HG02798 (cell line): ENCODE results near the gene CLEC4D.
"Not testable (repeated sequence)": the region's sequence is repeated elsewhere in the genome, so short reads cannot be mapped to it uniquely, and the experiment has no call there.

ENCODE experiments used
- ATAC-seq: cut with Tn5 transposase; IDR thresholded peaks from one replicate; pipeline ENCODE4 v1.9.1; 2021; ENCODE audit warnings: mild to moderate bottlenecking; ENCODE audit not compliant: unreplicated experiment, poor library complexity

Gene CLEC4D

GRCh38 chr12:8527250-8528130, 14.2 kb downstream of the CLEC4D start:
- no peak for ATAC-seq

GRCh38 chr12:8532045-8532444, 18.7 kb downstream of the CLEC4D start:
- no peak for ATAC-seq

- not testable (repeated sequence) for ATAC-seq
Measured at GRCh38 chr12:8537820-8538219, 24.5 kb downstream of the CLEC4D start.

GRCh38 chr12:8540831-8541230, 27.5 kb downstream of the CLEC4D start, which contains the start of gene CLEC4E:
Gene CLEC4E, minus strand, starts transcription at chr12:8540905. Its CDS starts 108 bp downstream, at chr12:8540797.
- not testable (repeated sequence) for ATAC-seq

- no peak for ATAC-seq
Measured at GRCh38 chr12:8541562-8541961, 28.3 kb downstream of the CLEC4D start.

GRCh38 chr12:8544295-8544694, 31.0 kb downstream of the CLEC4D start:
- ATAC-seq = peak; percentile 71

GRCh38 chr12:8546591-8546990, 33.3 kb downstream of the CLEC4D start:
- ATAC-seq = no peak

GRCh38 chr12:8547645-8548044, 34.3 kb downstream of the CLEC4D start:
- ATAC-seq = no peak

GRCh38 chr12:8548192-8548591, 34.9 kb downstream of the CLEC4D start:
- ATAC-seq = no peak

- no peak for ATAC-seq
Measured at GRCh38 chr12:8549381-8549780, 36.1 kb downstream of the CLEC4D start.

GRCh38 chr12:8553088-8553627, 39.9 kb downstream of the CLEC4D start:
- no peak for ATAC-seq

- ATAC-seq = no peak
Measured at GRCh38 chr12:8554451-8555195, 41.3 kb downstream of the CLEC4D start.

GRCh38 chr12:8556531-8557097, 43.3 kb downstream of the CLEC4D start:
- no peak for ATAC-seq

GRCh38 chr12:8559676-8560075, 46.4 kb downstream of the CLEC4D start:
- no peak for ATAC-seq

GRCh38 chr12:8561011-8561410, 47.7 kb downstream of the CLEC4D start:
- ATAC-seq = no peak

- no peak for ATAC-seq
Measured at GRCh38 chr12:8562310-8562709, 49.0 kb downstream of the CLEC4D start.

- ATAC-seq = no peak
Measured at GRCh38 chr12:8563356-8563755, 50.1 kb downstream of the CLEC4D start.

GRCh38 chr12:8564656-8565055, 51.4 kb downstream of the CLEC4D start:
- ATAC-seq = no peak

- not testable (repeated sequence) for ATAC-seq
Measured at GRCh38 chr12:8566052-8566451, 52.7 kb downstream of the CLEC4D start.

GRCh38 chr12:8566525-8566924, 53.2 kb downstream of the CLEC4D start:
- ATAC-seq = no peak
